ENCODE data around the gene FOXQ1.

FOXQ1 gene, protein sequence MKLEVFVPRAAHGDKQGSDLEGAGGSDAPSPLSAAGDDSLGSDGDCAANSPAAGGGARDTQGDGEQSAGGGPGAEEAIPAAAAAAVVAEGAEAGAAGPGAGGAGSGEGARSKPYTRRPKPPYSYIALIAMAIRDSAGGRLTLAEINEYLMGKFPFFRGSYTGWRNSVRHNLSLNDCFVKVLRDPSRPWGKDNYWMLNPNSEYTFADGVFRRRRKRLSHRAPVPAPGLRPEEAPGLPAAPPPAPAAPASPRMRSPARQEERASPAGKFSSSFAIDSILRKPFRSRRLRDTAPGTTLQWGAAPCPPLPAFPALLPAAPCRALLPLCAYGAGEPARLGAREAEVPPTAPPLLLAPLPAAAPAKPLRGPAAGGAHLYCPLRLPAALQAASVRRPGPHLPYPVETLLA

DNA sequence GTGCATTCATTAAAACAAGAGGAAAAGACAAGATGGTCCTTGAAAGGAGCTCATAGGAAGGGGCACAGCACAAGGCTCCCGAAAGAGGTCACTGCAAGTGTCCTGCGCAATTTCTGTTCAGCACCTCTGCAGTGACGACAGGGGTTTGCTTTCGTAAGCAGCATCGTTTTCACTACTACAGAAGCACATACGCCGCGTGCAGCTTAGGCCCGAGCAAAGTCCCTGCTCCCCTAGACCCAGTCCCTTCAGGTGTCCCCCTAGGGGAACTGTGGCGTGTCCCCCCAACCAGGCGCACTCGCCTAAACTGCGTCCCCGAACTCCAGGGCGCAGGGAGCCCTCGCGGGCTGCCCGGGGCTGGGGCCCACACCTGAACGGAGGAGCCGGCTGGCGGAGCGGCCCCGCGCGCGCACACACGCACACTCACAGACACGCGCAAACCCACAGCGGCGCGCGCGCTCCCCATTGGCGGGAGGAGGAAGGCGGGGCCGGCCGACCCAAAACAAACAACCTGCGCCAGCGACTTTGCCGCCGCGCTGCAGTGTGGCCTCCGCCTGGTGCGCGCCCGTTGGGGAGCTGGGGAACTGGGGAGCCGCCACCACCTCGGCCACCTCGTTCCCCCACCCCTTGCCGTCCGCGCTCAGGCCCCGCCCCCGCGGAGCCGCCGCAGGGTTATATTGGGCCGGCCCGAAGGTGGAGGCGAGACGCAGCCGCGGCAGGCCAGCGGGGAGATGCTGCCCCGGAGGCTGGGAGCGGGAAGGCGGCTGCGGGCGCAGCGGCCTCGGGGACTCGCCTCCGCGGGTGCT is at the start of gene FOXQ1:
Gene FOXQ1, plus strand, starts transcription at position 699 of the 803 bp plus-strand sequence. CDS start 607 bp downstream, outside the sequence.
- no peak for FAIRE-seq

DNA sequence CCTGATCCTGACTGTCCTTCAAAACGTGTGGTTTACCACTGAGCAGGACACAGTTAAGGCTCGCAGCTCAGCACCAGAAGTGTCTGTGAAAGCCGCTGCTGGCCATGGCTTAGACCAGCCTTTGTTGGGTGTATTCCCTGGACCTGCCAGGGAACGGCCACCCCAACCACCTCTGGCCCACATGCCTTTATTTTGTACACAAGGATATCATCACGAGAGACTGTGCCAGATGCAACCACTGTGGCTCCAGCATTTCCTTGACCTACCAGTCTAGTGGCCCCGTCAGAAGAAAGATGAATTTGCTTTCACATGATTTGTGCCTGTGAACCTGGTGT is 49.2 kb upstream of the FOXQ1 start:
- no peak for FAIRE-seq

DNA sequence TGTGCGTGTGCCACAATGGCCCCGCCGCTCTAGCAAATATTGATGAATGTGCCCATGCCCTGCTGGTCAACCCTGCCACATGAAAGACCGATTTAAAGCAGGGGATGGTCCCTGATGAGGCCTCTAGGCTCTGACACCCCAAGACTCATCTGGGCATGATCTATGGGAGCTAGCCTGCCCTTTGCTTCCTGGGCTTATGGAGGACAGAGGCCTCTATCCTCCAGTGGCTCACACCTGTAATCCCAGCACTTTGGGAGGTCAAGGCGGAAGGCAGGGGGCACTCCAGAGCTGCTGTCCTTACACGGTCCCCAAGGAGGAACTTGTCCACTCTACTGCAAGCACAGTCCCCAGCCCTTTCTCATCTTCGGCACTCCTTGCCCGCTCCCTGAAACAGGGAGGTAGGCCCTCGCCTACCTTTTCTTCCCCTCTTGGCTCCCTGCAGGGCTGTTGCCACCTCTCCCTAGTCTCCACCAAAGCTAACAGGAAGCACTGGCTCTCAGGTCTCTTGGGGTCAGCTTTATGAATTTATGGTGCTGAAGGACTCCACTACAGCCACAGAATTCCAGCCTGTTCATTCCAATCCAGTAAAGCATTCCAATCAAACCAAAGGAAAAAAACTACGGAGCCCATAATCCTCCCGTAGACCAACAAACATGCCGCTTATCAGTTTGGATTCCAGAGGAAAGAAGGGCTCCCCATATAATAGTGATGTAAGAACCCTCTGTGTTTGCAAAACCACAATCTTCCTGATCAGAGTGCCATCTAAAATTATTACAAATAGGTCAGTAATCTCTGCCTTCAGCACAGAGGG is 48.7 kb upstream of the FOXQ1 start:
- FAIRE-seq, result no peak

DNA sequence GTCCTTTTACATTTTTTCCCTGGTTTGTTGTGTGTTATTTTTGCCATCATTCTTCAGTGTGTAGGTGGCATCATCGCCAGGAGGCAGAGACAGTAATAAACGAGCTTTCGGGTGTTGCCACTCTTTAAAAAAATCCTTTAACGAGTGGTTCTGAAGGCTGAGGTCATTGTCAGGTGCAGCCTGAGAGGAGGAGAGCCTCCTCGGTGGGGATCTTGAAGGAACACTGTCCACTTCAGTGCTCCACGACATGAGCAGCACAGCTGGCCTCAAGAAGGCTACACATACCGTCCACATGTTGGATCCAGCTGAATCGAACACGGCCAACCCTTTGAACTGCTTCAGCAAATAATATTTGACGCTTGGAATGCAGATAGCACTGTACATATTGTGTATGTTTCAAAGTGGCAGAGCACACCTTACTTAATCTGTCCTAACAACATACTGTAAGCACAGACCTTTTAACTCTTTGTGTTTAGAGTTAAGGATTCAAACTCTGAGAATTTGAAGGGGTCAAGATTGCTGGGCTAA is 48.0 kb upstream of the FOXQ1 start:
- no peak for FAIRE-seq

DNA sequence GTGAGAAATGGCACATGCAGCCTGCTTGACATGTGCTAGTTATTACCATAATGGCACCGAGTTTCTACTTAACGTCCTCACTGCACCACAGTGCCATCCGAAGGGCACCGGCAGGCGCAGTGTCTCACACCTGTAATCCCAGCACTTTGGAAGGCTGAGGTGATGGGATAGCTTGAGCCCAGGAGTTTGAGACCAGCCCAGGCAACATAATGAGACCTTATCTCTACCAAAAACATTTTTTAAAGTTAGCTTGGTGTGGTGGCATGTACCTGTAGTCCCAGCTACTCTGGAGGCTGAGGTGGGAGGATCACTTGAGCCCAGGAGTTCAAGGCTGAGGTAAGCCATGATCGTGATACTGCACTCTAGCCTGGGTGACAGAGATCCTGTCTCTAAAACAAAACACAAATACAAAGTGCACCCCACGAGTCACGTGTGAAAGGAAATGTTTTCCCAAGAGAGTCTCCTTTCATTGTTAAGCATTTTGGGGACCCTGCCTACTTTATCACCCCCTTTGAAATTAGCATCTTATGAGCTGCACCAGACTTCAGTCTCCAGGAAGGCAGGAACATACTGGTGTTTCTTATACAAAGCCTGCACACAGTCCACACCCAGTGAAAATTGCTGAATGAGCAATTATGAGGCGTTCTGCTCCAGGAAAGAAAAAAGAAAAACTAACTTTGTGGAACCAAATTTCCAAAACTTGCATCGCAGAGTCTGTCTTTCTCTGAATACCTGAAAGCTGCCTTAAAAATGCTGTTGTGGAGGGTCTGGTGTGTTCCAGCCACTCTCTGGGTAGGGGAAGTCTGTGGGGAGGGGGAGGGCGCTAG is 47.1 kb upstream of the FOXQ1 start:
- FAIRE-seq, result no peak

DNA sequence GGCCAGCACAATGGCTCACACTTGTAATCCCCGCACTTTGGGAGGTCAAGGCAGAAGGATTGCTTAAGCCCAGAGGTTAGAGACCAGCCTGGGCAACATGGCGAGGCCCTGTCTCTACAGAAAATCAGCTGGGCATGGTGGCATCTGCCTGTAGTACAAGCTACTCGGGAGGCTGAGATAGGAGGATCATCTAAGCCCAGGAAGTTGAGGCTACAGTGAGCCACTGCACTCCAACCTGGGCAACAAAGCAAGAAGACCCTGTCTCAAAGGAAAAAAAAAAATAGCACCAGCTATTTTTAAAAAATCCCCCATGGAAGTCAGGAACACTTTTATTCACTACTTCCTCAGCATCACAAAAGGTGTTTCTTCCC is 45.2 kb upstream of the FOXQ1 start:
- FAIRE-seq, result no peak

DNA sequence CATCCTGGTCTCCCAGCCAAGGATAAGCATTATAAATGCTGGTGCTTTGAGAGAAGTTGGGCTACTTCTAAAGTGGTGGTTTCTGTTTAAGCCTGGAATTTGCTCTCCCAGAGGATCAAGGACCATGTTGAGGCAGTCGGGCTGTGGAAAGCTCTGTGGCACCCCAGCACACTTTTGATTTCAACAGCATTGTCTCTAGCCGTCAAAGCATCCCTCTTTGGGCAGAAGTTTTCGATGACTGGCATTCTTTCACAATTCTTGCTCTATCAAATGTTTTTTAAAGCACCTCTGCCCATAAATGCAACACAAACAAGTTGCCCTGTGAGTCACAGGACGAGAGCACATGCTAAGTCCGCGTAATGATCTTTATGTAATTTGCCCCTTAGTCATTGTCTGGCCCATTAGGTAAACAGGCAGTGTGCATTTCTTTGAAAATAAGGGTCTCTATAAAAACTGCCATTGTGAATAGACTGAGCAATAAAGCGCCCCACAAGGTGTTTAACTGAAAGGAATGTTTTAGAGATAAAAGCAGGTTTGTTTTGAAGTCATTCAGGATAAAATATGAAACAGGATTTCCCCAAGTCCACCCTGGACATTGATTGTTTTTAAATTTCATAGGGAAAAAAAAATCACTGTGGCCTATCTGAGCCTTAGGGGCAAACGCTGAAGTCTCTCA is 44.7 kb upstream of the FOXQ1 start:
- FAIRE-seq, result no peak

DNA sequence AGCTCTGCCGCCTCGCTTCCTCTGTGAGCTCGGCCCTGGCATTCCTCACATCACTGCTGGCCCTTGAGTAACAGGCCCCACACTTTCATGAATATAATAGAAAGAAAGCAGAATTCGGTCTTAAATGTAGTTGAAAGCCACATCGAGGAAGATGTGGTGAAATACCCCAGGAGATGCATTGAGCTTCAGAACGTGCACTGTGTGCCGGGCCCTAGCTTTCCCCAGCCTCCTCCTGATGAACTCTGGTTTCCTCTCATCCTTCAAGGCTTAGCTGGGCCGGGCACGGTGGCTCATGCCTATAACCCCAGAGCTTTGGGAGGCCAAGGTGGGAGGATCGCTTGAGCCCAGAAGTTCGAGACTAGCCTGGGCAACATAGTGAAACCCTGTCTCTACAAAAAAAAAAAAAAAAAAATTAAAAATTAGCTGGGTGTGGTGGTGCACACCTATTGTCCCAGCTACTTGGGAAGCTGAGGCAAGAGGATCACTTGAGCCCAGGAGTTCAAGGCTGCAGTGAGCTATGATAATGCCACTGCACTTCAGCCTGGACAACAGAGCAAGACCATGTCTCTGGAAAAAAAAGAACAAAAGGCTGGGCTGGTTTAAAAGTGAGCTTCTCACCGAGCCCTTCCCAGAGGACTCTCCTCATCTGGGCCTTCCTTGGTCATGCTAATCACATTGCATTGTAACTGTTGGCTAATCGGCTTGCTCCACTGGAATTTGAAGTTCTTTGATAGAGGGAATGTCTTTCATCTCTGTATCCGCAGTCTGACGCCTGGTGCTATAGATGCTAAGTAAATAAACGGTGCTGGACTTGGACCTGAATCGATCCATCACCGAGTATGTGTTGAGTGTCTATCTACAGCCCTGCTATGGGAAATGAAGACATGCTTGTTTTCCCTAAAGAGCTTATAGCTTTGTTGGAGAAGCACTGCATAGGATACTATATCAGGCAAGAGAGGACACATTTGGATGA is 43.8 kb upstream of the FOXQ1 start:
- FAIRE-seq, result no peak

DNA sequence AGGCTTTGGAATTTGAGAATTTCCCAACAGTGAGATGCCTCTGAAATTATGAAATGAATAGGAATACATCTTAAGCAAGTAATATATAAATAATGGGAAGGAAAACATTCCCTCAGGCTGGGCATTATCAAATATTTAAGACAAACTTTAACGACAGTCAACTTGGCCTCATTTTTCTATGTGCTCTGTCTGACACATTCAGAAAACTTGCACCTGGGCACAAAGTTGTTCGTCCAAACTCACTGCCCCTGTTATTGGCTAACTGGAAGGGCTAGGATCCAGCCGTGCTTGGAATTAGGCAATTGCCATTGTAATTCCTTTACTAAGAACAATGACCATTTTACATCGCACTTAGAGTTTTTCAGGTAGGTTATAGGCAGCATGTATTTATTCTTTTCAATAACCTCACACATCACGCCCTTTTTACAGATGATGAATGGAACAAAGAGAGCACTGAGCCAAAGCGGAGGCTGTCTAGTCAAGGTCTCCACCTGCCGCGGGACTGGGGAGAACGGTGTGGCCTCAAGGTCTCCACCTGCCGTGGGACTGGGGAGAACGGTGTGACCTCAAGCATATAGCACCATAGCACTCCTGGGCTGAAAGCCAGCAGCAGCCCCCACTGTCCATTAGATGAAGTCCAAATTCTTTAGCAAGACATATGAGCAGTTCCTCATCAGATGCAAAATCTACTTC is 40.7 kb upstream of the FOXQ1 start:
- no peak for FAIRE-seq

DNA sequence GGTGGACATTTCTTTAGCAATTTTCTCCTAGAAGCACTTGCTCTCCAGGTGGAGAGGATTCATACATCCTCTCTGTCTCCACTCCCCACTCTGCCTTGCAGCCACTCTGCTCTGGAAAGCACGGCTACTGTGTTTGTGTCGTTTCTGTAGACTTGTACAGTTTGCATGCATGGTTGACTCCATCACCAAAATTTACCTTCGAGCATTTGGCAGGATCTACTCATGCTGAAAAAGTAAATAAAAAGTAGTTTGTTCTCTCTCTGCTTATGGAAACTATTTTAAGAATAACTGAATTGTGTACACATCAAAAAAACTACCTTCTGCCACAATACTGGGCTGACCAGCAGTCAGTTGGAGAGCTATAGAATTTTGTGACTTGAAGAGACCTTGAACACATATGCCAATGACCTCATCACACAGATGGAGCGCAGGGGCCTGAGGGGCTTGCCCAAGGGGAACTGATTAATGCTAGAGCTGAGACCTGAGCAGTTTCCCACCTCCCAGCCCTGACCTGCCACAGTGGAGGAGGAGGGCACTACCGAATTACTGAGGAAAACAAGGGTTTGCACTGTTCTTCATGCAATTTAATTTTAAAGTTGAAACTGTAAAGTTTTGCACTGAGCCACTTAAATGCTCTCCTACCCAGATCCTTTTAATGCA is 33.7 kb upstream of the FOXQ1 start:
- no peak for FAIRE-seq

DNA sequence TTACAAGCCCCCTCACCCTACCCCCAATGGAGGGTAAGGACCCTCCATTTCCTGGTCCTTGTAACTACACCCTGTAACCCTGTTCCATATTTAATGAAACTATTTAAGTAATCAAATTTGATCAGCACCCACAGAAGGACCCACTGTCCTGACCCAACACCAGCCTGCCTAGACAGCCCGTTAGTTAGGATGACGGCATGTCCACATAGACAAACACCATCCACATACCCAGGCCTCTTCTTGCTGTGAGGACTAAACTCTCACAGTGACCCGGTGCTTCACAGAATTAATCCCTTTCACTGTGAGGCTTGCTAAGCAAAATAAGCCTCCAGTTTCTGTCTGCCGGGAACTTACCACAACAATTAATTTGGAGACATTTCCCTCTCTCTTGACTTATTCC is 32.8 kb upstream of the FOXQ1 start:
- FAIRE-seq, result no peak

DNA sequence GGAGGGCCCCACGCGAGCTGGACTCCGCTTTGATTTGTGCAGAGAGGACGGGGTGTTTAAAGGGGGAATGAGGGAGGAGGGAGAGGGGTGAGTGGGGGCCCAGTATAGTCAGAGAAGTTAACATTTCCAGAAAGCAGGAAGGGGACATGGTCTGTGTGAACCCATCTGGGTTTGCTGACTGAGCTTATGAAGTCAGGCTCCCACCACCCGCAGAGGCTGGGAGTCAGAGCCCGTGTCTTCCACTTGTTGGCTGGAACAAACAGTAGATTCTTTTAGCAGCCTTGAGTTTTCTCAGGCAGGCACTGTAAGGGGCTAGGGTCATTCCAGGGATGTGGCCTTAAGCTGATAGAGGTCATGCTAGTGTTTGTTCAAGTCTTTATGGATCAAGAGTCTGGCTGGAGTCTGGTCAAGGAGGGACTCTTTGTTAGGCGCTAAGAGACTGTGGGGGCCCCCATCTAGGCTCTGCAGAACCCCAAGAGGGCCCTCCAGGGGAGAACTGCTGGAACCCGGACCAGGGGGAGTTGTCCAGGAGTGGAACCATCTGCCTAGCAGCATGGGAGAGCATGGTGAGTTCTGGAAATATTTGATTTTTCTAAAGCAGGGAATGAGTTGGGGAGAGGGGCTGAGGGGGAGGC is 31.1 kb upstream of the FOXQ1 start:
- FAIRE-seq, result no peak

DNA sequence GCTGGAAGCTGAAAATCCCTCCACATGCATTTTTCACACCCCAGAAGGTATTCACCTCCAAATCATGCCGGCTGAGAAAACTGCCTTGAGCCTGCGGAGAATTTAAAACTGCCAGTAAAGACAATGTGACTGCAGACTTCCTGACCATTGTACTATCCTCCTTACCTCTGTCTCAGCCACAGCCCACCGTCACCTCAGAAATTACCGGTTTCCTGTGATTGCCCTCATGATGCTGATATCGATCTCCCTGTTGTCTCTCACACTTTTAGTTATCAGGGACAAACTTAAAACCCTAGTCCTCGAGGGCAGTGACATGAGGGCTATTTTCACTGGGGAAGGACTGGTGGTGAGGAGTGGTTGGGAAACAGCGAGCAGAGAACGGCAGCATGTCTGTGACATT is 30.2 kb upstream of the FOXQ1 start:
- no peak for FAIRE-seq

DNA sequence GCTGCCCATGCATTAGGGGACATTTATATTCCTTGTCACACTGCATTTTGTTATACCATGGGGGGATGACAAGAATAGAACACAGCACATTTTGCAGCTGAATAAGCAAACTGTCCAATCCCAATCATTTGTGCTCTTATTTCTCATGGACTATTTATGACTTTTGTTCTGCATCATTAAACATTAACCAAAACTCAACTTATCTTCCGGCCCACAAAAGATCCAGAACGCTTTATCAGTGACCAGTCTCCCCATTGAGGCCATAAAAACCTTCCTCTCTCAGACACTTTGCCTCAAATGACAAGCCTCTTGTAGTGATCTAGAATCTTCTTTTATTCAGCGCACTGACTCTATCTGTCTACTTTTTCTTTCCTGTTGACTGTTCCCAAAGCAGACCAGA is 28.4 kb upstream of the FOXQ1 start:
- no peak for FAIRE-seq

DNA sequence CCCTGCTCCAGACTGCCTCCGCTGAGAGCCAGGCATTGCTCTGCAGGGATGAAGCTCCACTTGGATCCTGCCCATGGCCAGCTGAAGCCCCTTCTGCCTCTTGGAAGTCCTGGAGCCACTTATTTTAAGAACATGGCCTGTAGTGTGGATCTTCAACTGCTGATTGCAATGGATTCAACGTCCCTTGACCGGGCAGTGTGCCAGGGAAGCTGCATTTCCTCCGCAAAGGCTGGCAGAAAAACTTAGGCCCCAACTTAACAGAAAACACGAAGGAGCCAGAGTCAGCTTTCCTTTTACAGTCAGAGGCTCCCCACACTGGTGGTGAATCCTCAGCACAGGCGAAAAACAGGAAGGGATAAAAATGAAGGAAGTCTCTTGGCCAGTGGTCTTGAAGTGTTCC is 26.3 kb upstream of the FOXQ1 start:
- no peak for FAIRE-seq

DNA sequence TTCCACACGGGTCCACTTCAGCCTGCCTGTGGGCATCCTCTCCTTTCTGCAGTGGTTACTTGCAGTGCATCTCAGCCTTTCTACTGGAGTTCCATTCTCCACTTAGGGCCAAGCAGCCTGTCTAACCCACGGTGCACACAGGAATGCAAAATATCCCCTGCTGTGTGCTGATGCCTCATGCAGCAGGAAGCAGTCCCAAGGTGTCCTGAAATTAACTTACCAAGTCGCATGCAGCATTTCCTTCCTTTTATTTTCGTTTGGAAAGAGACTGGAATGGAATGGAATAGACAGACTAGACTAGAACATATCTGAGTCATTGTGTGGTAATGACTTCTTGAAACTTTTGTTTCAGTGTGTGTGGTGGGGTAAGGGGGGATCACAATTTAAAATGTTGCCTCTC is 25.9 kb upstream of the FOXQ1 start:
- FAIRE-seq, result no peak

DNA sequence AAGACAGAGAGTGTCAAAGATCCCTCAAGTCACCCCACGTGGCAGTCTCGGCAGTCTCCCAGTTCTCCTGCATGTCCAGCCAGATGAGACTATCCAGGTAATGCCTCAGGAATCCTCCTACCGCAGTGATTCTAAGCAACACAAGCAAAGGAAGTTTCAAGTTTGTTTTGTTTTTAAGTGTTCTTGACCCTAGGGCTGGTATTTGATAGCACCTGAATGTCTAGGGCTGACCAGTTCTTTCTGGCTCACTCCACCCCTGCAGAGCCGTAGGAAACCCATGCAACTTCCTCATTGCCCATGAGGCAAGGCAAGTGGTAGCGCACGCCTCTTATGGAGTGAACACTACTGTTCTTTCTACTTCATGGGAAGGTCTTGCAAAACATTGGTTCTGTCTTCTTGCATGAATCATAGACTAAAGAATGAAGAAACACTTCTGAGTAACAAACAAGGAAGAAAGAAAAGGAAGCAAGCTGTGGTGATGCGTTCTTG is 24.8 kb upstream of the FOXQ1 start:
- FAIRE-seq, result no peak

DNA sequence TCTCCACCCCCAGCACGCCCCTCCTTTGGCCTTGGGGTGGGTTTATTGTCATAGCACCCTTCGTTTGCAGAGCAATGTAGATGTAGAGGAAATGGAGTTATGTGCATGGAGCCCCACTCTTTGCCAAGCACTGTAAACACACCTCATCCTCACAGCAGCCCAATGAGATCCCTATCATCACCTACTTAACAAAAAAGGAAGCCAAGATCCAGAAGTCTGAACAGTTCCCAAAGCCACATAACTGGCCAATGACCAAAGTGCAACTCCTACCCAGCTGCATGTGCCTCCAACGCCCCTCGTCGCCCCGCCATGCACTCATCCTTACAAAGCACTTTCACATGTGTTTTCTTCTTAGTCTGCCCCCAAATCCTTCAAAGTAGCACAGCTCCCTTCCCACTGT is 21.8 kb upstream of the FOXQ1 start:
- FAIRE-seq, result no peak

DNA sequence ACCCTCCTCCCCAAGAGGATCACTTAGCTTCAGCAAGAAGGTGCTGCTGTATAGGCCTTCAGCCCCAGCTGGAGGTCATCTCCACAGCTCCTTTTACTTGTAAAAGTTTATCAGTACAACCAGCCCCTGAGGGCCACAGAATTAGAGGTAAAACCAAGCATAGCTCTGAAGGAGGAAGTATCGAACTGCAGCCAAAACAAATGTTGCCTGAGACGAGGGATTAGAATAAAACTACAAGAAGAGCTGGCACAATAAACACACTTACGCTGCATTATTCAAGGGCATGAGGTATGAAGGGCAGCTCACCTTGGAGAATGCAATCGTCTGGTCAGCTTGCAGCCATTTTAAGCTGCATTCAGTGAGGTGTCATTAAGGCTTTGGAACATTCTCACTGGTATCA is 21.1 kb upstream of the FOXQ1 start:
- no peak for FAIRE-seq
